Epidermal melanocyte (primary cell): ENCODE data around the gene ZNF581.

Source experiments
- DNase-seq: peaks from one replicate; pipeline ENCODE4 v3.0.0; 2011; ENCODE audit warnings: low spot score; ENCODE audit not compliant: insufficient read length

The ZNF581 gene

DNA sequence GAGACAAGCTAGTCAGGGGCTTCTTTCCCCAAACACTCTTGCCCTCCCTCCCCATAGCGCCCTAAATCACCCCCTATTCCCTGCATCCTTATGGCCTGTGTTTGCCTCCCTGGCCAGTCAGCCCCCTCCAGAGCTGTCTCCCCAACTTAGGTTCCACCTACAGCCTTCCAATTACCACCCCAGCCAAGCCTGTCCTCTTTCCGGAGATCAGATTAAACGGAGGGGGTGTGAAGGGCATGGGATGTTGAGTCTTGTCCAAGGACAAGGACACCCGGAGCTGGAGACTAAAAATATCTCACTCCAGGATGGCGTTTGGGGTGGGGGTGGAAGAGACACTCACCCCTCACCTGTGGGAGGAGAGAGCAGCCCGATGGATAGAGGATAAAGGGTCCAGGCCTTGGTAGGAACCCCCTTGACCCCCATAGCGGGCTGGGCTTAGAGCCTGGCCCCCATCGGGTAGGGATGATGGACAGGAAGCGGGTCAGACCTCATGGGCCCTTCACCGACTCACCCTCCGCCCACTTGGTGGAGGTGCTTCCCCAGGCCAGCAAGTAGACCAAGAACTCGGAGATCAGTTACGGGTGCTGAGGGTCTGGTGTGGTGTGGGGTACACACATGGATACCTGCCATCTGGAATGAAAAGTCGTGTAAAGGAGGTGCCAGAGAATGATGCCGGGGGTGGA is 32.0 kb upstream of the ZNF581 start:
- DNase-seq, result no peak

DNA sequence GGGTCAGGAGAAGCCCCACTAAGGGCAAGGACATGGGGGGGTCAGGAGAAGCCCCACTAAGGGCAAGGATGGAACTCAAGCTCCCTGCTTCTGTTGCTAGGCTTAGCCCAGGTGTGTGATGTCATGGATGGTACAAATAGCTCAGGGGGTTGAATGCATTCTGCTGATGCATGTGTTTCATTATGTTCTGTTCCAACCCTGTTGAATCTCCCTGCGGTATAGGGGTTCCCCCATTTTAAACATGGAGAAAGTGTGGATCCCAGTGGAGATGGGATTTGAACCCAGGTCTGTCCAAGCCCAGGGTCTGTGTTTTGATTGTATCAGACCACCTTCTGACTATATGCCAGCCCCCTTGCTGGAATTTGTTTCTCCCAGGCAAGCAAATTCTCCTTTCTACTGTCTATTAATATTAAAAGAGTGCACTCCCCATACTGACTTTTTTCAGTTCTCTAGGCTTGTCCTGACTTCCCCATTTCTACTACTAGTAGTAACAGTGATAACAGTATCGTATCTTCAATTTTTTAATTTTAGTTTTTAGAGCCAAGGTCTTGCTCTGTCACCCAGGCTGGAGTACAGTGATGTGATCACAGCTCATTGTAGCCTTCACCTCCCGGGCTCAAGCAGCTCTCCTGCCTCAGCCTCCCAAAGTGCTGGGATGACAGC is 31.3 kb upstream of the ZNF581 start:
- no peak for DNase-seq

DNA sequence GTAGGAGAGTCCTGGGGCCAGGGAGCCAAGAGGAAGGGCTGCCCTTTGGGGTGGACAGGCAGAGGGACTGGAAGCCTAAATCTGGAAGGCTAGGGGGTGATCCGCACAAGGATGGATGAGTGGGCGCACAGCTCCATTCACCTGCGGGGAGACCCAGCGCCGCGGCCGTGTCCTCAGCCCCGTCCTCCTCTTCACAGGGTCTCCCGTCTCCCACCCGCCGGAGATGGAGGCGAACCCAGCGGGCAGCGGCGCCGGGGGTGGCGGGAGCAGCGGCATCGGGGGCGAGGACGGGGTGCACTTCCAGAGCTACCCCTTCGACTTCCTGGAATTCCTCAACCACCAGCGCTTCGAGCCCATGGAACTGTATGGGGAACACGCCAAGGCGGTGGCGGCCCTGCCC is 30.1 kb upstream of the ZNF581 start:
- DNase-seq, result no peak

DNA sequence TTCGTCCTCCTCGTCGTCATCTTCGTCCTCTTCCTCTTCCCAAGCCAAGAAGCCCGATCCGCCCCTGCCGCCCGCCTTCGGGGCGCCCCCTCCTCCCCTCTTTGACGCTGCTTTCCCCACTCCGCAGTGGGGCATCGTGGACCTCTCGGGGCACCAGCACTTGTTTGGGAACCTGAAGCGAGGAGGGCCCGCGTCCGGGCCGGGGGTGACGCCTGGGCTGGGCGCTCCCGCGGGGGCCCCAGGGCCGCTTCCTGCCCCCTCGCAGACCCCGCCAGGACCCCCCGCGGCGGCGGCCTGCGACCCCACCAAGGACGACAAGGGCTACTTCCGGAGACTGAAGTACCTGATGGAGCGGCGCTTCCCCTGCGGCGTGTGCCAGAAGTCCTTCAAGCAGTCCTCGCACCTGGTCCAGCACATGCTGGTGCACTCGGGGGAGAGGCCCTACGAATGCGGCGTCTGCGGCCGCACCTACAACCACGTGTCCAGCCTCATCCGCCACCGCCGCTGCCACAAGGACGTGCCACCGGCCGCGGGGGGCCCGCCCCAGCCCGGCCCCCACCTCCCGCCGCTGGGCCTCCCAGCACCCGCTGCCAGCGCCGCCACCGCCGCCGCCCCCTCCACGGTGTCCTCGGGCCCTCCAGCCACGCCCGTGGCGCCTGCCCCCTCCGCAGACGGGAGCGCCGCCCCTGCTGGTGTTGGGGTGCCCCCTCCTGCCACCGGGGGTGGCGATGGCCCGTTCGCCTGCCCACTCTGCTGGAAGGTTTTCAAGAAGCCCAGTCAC is 29.3 kb upstream of the ZNF581 start:
- DNase-seq, result no peak

DNA sequence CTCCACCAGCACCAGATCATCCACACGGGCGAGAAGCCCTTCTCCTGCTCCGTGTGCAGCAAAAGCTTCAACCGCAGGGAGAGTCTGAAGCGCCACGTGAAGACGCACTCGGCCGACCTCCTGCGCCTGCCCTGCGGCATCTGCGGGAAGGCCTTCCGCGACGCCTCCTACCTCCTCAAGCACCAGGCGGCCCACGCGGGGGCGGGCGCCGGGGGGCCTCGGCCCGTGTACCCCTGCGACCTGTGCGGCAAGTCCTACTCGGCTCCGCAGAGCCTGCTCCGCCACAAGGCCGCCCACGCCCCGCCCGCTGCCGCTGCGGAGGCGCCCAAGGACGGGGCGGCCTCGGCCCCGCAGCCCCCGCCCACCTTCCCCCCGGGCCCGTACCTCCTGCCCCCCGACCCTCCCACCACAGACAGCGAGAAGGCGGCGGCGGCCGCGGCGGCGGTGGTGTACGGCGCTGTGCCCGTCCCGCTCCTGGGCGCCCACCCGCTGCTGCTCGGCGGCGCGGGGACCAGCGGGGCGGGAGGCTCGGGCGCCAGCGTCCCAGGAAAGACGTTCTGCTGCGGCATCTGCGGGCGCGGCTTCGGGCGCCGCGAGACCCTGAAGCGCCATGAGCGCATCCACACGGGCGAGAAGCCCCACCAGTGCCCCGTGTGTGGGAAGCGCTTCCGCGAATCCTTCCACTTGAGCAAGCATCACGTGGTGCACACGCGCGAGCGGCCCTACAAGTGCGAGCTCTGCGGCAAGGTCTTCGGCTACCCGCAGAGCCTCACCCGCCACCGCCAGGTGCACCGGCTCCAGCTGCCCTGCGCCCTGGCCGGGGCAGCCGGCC is 28.5 kb upstream of the ZNF581 start:
- DNase-seq, result no peak

DNA sequence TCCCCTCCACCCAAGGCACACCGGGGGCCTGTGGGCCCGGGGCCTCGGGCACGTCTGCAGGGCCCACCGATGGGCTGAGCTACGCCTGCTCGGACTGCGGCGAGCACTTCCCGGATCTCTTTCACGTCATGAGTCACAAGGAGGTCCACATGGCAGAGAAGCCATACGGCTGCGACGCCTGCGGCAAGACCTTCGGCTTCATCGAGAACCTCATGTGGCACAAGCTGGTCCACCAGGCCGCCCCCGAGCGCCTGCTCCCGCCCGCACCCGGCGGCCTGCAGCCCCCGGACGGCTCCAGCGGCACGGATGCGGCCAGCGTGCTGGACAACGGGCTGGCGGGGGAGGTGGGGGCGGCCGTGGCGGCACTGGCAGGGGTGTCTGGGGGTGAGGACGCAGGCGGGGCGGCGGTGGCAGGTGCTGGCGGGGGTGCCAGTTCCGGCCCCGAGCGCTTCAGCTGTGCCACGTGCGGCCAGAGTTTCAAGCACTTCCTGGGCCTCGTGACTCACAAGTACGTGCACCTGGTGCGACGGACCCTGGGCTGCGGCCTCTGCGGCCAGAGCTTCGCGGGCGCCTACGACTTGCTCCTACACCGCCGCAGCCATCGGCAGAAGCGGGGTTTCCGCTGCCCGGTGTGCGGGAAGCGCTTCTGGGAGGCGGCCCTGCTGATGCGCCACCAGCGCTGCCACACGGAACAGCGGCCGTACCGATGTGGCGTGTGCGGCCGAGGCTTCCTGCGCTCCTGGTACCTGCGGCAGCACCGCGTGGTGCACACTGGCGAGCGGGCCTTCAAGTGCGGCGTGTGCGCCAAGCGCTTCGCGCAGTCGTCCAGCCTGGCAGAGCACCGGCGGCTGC is 27.7 kb upstream of the ZNF581 start:
- DNase-seq, result no peak

DNA sequence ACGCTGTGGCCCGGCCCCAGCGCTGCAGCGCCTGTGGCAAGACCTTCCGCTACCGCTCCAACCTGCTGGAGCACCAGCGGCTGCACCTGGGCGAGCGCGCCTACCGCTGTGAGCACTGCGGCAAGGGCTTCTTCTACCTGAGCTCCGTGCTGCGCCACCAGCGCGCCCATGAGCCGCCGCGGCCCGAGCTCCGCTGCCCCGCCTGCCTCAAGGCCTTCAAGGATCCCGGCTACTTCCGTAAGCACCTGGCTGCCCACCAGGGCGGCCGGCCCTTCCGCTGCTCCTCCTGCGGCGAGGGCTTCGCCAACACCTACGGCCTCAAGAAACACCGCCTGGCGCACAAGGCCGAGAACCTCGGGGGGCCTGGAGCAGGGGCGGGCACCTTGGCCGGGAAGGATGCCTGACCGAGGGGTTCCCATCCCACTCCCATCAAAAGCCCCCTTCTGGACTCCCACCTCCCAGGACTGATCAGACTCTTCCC is 27.0 kb upstream of the ZNF581 start:
- no peak for DNase-seq

DNA sequence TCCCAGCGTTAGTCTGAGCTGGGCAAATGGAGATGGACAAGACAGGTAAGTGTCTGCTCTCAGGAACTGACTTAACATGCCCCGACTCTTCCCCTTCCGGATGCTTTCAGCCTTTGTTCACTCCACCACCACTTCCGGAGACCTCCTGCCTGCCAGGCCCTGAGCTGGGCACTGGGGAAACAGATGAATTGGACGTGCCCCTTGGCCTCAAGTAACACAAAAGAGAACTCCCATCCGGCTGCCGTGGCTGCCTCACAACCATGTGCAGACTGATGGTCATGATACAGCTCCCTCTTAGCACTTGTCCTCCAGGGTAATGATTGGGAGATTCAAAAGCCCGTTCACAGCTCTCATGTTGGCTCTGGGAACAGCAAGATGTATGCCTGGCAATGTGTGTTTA is 26.0 kb upstream of the ZNF581 start:
- DNase-seq, result no peak

DNA sequence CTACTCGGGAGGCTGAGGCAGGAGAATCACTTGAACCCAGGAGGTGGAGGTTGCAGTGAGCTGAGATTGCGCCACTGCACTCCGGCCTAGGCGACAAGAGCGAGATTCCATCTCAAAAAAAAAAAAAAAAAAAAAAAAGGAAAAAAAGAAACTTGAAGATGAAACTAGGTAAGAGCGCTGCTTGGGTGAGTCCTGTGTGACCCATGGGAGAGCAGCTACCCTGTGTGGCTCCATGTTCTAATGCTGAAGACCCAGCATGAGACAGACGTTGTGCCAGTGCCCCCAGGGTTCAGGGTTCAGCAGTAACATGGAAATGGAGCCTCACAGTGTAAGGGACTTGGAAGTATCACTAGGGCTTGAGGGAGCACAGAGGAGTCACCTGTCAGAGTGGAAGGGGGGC is 25.0 kb upstream of the ZNF581 start:
- DNase-seq, result no peak

DNA sequence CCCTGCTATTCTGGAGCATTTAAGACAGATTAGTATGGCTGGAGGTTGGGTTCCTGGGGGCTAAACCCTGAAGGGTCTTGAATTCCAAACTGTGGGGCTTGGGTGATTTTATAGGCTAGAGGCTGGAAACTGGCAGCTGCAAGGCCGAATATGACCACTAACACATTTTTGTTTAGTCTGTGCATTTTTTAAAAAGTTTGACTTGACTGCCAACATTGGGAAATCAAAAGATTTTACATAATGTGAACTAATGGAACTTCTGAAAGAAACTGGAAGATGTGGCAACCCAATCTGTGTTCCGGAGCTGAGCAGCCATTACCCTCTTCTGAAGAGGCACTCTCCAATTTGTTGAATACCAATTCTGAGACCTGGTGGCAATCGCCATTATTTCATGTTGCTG is 24.2 kb upstream of the ZNF581 start:
- peak; percentile 33 for DNase-seq

DNA sequence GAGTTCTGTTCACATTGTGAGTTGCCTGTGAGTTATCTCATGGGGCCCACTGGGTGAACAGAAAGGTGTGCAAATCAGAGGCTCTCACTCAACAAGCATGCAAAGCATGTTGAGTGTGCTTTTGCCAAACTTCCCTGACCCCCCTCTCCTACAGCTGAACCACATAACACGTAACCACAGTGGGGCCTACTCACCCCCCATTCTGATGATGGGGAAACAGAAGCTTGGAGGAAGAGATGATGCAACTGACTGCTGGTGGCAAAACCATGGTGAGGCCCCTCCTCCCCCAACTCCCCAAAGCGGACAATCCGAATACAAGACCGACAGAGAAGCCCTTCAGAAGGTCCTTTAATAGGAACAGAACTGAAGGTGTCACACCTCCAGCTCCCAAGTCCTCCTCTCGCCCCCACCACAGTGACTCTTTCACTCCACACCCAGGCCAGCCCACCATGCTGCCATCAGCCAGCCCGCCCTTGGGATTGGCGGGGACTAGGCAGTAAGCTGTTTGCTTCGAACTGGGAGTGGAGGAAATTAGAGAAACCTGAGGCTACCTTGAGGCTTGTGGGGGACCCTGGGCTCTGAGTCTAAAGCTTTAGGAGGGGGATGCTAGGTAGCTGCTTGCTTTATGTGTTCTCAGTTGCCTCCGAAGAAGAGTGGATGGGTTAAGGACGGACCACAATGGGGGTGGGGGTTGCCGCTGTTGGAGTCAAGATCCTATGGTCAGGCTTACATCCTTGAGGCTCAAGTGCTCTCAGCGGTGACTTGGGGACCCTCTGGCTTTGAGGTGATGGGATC is 22.8 kb upstream of the ZNF581 start:
- DNase-seq, result no peak

DNA sequence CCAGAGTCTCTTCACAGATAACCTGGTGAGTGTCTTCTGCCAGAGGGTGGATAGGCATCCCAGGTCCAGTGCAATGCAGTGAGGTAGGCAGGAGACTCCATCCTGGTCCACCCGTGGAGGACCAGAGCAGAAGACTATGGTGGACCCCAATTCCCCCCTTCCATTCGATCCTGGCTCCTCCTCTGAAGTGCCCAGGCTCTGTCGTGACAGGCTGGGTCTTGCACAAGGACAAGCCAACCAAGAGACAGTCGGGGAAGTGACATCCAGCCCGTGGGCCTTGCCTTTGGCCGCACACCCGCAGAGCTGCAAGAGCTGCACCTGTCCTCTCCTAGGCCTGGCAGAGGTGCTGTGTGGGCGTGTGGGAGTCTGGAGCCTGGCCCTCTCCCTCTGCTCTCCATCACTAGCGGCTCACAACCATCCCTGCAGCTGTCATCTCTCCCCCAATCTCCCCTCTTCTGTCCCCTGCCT is 22.2 kb upstream of the ZNF581 start:
- DNase-seq, result no peak

DNA sequence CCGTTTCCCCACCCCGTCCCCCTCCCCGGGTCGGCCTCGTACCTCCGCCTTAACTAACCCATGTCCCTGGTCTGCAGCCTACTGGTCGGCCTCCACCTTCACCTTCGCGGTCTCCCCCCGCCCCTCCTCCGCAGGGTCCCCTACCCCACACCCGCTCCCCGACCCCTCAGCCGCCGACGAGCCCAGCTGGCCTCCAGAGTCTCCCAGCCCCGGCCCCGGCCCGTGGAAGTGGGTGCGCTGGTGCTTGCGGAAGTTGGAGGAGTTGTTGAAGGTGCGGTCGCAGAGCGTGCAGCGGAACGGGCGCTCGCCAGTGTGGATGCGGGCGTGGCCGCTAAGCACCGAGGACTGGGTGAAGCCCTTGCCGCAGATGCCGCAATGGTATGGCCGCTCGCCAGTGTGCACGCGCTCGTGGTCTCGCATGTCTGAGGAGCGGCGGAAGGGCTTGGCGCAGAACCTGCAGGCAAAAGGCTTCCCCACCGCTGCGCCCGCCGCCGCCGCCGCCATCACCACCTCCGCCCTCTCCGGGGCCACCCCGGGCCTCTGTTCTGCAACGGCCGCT is 21.7 kb upstream of the ZNF581 start:
- no peak for DNase-seq

DNA sequence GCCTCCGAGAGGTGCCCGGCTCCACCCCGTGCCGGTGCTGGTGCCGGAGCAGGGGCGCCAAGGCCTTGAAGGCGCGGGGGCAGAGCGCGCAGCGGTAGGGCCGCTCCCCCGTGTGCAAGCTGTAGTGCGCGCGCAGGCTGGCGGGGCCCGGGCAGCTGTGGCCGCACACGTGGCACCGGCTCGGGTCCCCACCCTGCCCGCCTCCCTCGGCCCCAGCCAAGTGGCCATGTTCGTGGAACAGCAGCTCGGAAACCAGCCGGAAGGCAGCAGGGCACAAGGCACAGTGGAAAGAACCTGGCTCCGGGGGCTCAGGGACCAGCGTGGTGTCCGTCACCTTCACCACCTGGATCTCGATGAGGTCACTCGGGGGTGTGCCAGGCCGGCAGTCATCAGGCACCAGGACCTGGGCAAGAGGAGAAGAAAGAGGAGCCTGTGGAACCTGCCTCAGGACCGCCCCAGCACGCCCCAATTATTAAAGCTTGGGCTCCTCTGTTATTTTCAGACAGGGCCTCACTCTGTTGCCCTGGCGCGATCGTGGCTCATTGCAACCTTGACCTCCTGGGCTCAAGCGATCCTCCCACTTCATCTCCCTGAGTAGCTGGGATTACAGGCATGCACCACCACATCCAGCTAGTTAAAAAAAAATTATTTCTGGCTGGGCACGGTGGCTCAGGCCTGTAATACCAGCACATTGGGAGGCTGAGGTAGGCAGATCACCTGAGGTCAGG is 21.0 kb upstream of the ZNF581 start:
- DNase-seq, result no peak

DNA sequence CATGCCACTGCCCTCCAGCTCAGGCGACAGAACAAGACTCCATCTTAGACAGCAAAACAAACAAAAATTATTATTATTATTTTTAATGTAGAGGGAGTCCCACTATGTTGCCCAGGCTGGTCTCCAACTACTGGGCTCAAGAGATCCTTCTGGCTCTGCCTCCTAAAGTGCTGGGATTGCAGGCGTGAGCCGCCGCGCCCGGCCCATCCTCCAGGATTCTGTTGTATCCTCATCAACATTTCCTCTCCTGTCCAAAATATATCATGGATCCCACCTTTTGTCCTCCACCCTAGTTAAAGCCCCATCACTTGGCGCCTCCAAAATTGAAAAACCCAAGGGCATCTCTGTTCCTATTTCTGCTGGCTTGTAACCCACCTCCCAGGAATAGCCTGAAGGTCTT is 20.3 kb upstream of the ZNF581 start:
- no peak for DNase-seq

DNA sequence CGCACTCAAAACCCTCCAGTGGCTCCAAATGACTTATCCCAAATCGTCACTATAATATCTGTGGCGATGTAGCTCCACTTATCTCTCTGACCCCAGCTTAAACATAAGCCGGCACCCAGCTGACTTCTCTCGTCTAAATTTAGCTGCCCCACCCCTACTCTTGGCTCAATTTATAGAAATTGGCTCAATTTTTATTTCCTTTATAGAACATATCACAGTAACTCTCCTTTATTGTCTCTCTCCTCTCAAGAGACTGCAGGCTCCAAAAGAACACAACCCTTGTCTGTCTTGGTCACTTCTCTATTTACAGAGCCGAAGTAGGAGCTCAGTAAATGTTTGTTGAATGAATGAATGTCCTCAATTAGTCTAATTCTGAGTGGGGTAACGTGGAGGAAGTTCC is 19.9 kb upstream of the ZNF581 start:
- DNase-seq, result peak; percentile 16

DNA sequence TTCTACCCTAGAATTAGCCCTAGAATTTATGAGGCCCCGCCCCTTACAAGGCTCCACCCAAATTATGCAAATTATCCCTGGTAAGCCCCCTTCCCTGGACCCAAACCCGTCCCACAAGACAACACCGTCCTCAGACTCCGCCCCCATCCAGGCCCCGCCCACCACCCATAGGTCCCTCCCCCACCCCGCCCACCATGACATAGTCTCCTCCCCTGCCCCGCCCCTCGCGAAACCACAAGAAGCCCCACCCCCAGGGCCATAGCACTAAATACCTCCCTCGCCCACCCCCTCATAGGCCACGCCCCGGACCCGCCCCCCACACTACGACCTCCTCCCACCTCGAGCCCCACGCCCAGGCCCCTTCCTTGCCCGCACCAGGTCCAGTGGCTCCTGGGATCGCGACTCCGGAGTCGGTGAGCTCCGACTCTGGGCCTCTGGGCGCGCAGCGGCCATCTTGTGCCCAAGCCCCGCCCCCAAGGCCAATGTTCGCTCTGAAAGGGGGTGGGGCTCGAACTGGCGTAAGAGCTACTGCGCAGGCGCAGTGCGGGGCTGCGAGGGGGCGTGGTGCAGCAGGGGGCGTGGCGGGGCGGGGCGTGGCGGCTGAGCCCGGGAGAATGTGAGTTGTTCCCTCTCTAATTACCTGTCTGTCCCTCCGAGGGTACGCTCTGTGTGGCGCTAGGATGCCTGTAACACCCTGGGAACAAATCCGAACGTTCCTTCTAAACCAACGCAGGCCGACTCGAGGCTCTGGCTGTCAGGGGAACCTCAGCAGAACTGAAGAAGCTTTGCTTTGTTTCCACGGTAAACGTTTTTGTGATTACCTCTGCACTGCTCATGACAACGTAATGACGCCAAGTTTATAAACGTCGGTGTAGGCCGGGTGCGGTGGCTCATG is 19.1 kb upstream of the ZNF581 start, which contains the start of gene ZNF784:
ZNF784 (minus strand) TSS at position 458 of the 895 bp plus-strand sequence; CDS start at position 453, 5 bp downstream.
- DNase-seq, result peak; percentile 96

DNA sequence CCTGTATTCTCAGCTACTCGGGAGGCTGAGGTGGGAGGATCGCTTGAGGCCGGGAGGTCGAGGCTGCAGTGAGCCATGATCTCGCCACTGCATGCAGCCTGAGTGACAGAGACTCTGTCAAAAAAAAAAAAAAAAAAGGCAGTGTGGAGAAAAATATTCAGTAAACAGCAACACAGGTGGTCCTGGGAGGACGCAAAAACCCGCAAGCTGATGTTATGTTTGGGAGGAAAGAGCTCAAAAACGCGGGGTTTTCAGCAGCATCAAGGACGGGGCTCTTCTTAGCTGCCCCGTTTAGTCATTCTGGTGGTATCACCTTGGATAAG is 18.5 kb upstream of the ZNF581 start:
- no peak for DNase-seq
